ENCODE measurements around the gene P3H2. TPM values are rescaled to one million over a fixed set of nuclear protein-coding genes. Genes with fewer than 3 reads are reported as not detected.

The P3H2 gene
- total RNA-seq, 1 donor from 2014 or later = 143 TPM

- Mint-ChIP-seq H3K4me3 (ENCODE audit: unreplicated experiment) (no peak overlapping the region), H3K27me3 (ENCODE audit: unreplicated experiment) (no peaks in the 10 kb centered on the region), H3K9me3 (ENCODE audit: unreplicated experiment) (no peaks in the 10 kb centered on the region), H3K27ac (ENCODE audit: unreplicated experiment) (peak overlapping the region; percentile 79), H3K4me1 (ENCODE audit: unreplicated experiment) (peaks cover 80% of the 10 kb centered on the region), H3K36me3 (ENCODE audit: unreplicated experiment) (no peaks in the 10 kb centered on the region)
- no peak for TF ChIP-seq CTCF (IDR thresholded peaks at IDR 0.05)
- DNase-seq (ENCODE audit: extremely low spot score, unreplicated experiment) = no peak
Observed at GRCh38 chr3:190051641-190052040, 69.1 kb downstream of the P3H2 start.

DNA sequence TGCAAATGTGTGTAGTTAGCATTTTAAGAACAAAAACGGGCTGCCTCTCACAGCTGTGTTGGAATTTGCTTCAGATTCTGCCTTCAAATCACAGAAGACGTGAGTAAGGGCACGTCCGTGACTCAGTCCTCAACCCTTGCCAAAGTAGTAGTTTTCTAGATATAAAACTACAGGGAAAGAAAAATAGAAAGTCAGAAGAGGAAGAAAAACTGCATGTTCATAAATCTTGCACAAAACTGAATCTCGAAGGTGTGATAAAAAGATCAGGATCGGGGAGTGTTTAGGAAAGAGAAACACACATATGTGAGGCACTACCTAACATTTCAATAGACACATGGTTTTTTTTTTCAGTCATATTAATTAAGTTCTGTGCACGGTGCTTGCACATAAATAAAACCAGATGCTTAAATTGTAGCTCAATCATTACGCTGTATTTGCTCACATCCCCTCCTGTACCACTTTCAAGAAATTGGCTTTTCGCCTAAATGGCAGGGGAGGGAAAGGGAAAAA, 71.7 kb downstream of the P3H2 start:
- Mint-ChIP-seq H3K9me3 (ENCODE audit: unreplicated experiment) (no peaks in the 10 kb centered on the region), H3K27ac (ENCODE audit: unreplicated experiment) (peak overlapping the region; percentile 95), H3K27me3 (ENCODE audit: unreplicated experiment) (no peaks in the 10 kb centered on the region), H3K4me1 (ENCODE audit: unreplicated experiment) (peaks cover 71% of the 10 kb centered on the region), H3K36me3 (ENCODE audit: unreplicated experiment) (peaks cover 4% of the 10 kb centered on the region), H3K4me3 (ENCODE audit: unreplicated experiment) (peak overlapping the region; percentile 73)
- DNase-seq (ENCODE audit: extremely low spot score, unreplicated experiment) = no peak
- no peak for TF ChIP-seq CTCF (IDR thresholded peaks at IDR 0.05)

DNA sequence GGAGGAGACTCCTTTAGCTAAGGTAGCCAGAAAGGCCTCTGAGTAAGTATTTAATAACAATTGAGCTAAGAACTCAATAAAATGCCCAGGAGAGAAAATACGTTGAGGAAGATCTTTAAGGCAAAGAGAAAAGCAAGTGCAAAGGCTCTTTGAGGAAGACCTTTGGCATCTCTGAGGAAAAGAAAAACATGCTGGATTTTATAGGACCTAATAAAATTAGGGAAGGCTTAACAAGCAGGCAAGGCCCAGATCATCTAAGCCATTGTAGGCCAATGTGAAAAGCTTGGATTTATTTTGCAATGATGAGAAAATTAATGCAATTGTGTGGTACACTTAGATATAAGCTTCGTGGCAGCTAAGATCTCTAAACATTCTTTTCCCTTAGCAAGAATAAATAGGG, 75.7 kb downstream of the P3H2 start:
- Mint-ChIP-seq H3K27me3 (ENCODE audit: unreplicated experiment) (no peaks in the 10 kb centered on the region), H3K4me3 (ENCODE audit: unreplicated experiment) (no peak overlapping the region), H3K9me3 (ENCODE audit: unreplicated experiment) (no peaks in the 10 kb centered on the region), H3K27ac (ENCODE audit: unreplicated experiment) (peak overlapping the region; percentile 48), H3K36me3 (ENCODE audit: unreplicated experiment) (peaks cover 4% of the 10 kb centered on the region), H3K4me1 (ENCODE audit: unreplicated experiment) (peaks cover 77% of the 10 kb centered on the region)
- no peak for DNase-seq (ENCODE audit: extremely low spot score, unreplicated experiment)
- TF ChIP-seq CTCF (IDR thresholded peaks at IDR 0.05) = no peak

DNA sequence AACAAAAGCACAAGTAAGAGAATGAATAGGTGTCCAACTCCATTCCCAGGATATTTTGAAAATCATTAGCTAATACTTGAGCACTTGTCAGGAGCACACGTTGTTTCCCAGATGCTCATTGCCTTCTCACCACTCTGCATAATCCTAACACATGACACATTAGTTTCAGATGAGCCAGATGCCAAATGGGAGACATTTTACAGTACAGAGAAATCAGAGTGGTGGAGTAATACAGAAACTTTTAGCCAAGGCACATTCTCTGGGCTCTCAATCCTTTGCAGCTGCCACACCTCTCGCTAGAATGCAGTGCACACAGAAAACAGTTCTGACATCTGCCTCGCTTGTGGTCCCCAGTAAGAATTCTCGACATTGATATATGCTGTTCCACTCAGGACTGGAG, 76.6 kb downstream of the P3H2 start:
- Mint-ChIP-seq H3K27ac (ENCODE audit: unreplicated experiment) (peak overlapping the region; percentile 44), H3K4me1 (ENCODE audit: unreplicated experiment) (peaks cover 73% of the 10 kb centered on the region), H3K27me3 (ENCODE audit: unreplicated experiment) (no peaks in the 10 kb centered on the region), H3K36me3 (ENCODE audit: unreplicated experiment) (peaks cover 4% of the 10 kb centered on the region), H3K9me3 (ENCODE audit: unreplicated experiment) (no peaks in the 10 kb centered on the region), H3K4me3 (ENCODE audit: unreplicated experiment) (no peak overlapping the region)
- no peak for DNase-seq (ENCODE audit: extremely low spot score, unreplicated experiment)
- no peak for TF ChIP-seq CTCF (IDR thresholded peaks at IDR 0.05)

GRCh38 chr3:190043741-190044140, 77.0 kb downstream of the P3H2 start:
- Mint-ChIP-seq H3K4me3 (ENCODE audit: unreplicated experiment) (no peak overlapping the region), H3K27ac (ENCODE audit: unreplicated experiment) (peak overlapping the region; percentile 44), H3K27me3 (ENCODE audit: unreplicated experiment) (no peaks in the 10 kb centered on the region), H3K36me3 (ENCODE audit: unreplicated experiment) (peaks cover 4% of the 10 kb centered on the region), H3K4me1 (ENCODE audit: unreplicated experiment) (peaks cover 72% of the 10 kb centered on the region), H3K9me3 (ENCODE audit: unreplicated experiment) (no peaks in the 10 kb centered on the region)
- TF ChIP-seq CTCF (IDR thresholded peaks at IDR 0.05) = no peak
- DNase-seq (ENCODE audit: extremely low spot score, unreplicated experiment) = no peak
